ENCODE measurements around the gene MED19. TPM values are rescaled to one million over a fixed set of nuclear protein-coding genes. Genes with fewer than 3 reads are reported as not detected.

The MED19 gene
- total RNA-seq, 1 experiment from 2014 or later, result 17.6 TPM

GRCh38 chr11:57713835-57714234 lies 1.8 kb upstream of the MED19 start:
- WGBS (ENCODE audit: extremely low coverage, insufficient read length, low lambda C conversion rate), result no CpG with 5 or more reads among the region's 2 CpGs

More at GRCh38 chr11:57713835-57714234, 1.8 kb upstream of the MED19 start:
- H3K9me3 Mint-ChIP-seq, result peaks cover 10 to 12% of the 10 kb centered on the region in 2 experiments; a peak in 4 of 5 replicates
- no peak overlapping the region for H2AFZ ChIP-seq (ENCODE audit: low read length)
- no peak overlapping the region for H3K23ac ChIP-seq (ENCODE audit: insufficient read length, low read depth, low read length)
- no peaks in the 10 kb centered on the region for H3K27me3 ChIP-seq (ENCODE audit: insufficient read depth, low read length)
- no peak overlapping the region for H4K91ac ChIP-seq (ENCODE audit: insufficient read length, low read depth, low read length)
- no peak overlapping the region for H3K18ac ChIP-seq (ENCODE audit: insufficient read length, low read depth, low read length)
- no peak overlapping the region for H3K27ac ChIP-seq (ENCODE audit: insufficient read length, low read depth, low read length)
- H2BK15ac ChIP-seq (ENCODE audit: low read depth, low read length), result no peak overlapping the region
- H2BK120ac ChIP-seq (ENCODE audit: low read depth, low read length, poor library complexity, severe bottlenecking), result no peak overlapping the region
- H2AK5ac ChIP-seq (ENCODE audit: insufficient read length, low read length), result no peak overlapping the region
- no peak overlapping the region for H2BK5ac ChIP-seq (ENCODE audit: insufficient read length, low read length)
- H3K23me2 ChIP-seq (ENCODE audit: insufficient read length, low read depth, low read length, poor library complexity, severe bottlenecking), result no peaks in the 10 kb centered on the region
- H4K5ac ChIP-seq (ENCODE audit: insufficient read length, low read depth, low read length), result no peak overlapping the region
- H4K8ac ChIP-seq (replicated peaks; ENCODE audit: insufficient read length, low read depth, low read length), result no peak overlapping the region
- H3K36me3 Mint-ChIP-seq (ENCODE audit: insufficient read depth in 1 of 3, low read depth in 3 of 3), result peaks cover 27 to 31% (median 27%) of the 10 kb centered on the region in 3 experiments
- H3K56ac ChIP-seq (ENCODE audit: insufficient read length, low read depth, low read length), result no peak overlapping the region
- H3K14ac ChIP-seq (ENCODE audit: insufficient read depth, low read length), result no peak overlapping the region
- H4K20me1 ChIP-seq (ENCODE audit: control insufficient read depth, insufficient read depth, insufficient read length), result no peaks in the 10 kb centered on the region
- H3K79me2 ChIP-seq (ENCODE audit: insufficient read depth, low read length), result peaks cover 21% of the 10 kb centered on the region; the same call in 1 of the 2 replicates
- H3K79me1 ChIP-seq (ENCODE audit: insufficient read depth, low read depth, low read length, poor library complexity, severe bottlenecking), result no peaks in the 10 kb centered on the region
- no peak for DNase-seq
- peak overlapping the region; percentile 100 for H3K4me3 Mint-ChIP-seq
- H3K9ac ChIP-seq (ENCODE audit: extremely low read depth, insufficient read length, low read length), result no peak overlapping the region
- peaks cover 13 to 22% of the 10 kb centered on the region in 2 experiments for H3K4me1 Mint-ChIP-seq
- H3K9me3 ChIP-seq (ENCODE audit: control insufficient read depth, low read depth, low read length), result no peaks in the 10 kb centered on the region
- TF ChIP-seq CTCF (conservative IDR thresholded peaks at IDR 0.05), result no peak
- no peaks in the 10 kb centered on the region for H3K27me3 Mint-ChIP-seq (ENCODE audit: low read depth)
- H2BK20ac ChIP-seq (ENCODE audit: low read depth, low read length, poor library complexity, severe bottlenecking), result no peak overlapping the region
- no peak overlapping the region for H2BK12ac ChIP-seq (ENCODE audit: insufficient read length, low read depth, low read length)
- H3K4me2 ChIP-seq (ENCODE audit: insufficient read depth, insufficient read length, low read length), result peak overlapping the region; percentile 74
- H3K4me1 ChIP-seq (ENCODE audit: insufficient read depth, low read length), result no peaks in the 10 kb centered on the region
- H3K27ac Mint-ChIP-seq, result no peak overlapping the region
- H3K4ac ChIP-seq (ENCODE audit: low read depth, low read length), result no peak overlapping the region
- H3T11ph ChIP-seq (ENCODE audit: low read length), result no peak overlapping the region
